Neural cell (in vitro differentiated cells): ENCODE measurements around the gene HNRNPA1L2. TPM values are rescaled to one million over a fixed set of nuclear protein-coding genes. Genes with fewer than 3 reads are reported as not detected.
A peak's percentile ranks its signal among the peaks of the same experiment; 100 is the strongest.

Source experiments
- H2AFZ ChIP-seq: fragments of 200-600, 300-800 bp; sonication (generic), shearing (Covaris generic); 2 replicates; pipeline ENCODE4 v1.6.0; 2014; ENCODE audit warnings: low read depth, mild to moderate bottlenecking, antibody characterized with exemption, low read length, moderate library complexity
- H3F3A ChIP-seq: fragments of 200-600 bp; shearing (Covaris generic); 2 replicates; pipeline ENCODE4 v1.6.1; 2016; ENCODE audit warnings: mild to moderate bottlenecking, moderate library complexity, mixed read lengths, antibody characterized with exemption, low read length; ENCODE audit not compliant: insufficient read depth, poor library complexity, severe bottlenecking
- H3K27ac ChIP-seq: fragments of 200-600, 300-800 bp; sonication (generic), shearing (Covaris generic); 2 replicates; pipeline ENCODE4 v1.5.1; 2014; ENCODE audit warnings: mild to moderate bottlenecking, low read length, moderate library complexity
- H3K27me3 ChIP-seq: fragments of 300-800, 200-600 bp; sonication (generic), shearing (Covaris generic); 2 replicates; pipeline ENCODE4 v1.6.0; 2014; ENCODE audit warnings: mild to moderate bottlenecking, low read depth, low read length, moderate library complexity; ENCODE audit not compliant: insufficient read depth
- H3K36me3 ChIP-seq: fragments of 300-800, 200-600 bp; sonication (generic), shearing (Covaris generic); 2 replicates; pipeline ENCODE4 v1.5.1; 2014; ENCODE audit warnings: mild to moderate bottlenecking, antibody characterized with exemption, low read length, moderate library complexity; ENCODE audit not compliant: insufficient read depth
- H3K4me2 ChIP-seq: fragments of 300-800, 200-600 bp; sonication (generic), shearing (Covaris generic); 2 replicates; pipeline ENCODE4 v1.6.0; 2014; ENCODE audit warnings: mild to moderate bottlenecking, low read length
- H3K4me3 ChIP-seq: fragments of 300-800, 200-600 bp; sonication (generic), shearing (Covaris generic); 2 replicates; pipeline ENCODE4 v1.5.1; 2014; ENCODE audit warnings: mild to moderate bottlenecking, low read length, moderate library complexity
- H3K79me2 ChIP-seq: fragments of 200-600 bp; shearing (Covaris generic); replicated peaks from 2 replicates; pipeline ENCODE4 v1.6.0; 2014; ENCODE audit warnings: mild to moderate bottlenecking, low read length, moderate library complexity; ENCODE audit not compliant: insufficient read depth
- H3K9ac ChIP-seq: fragments of 300-800, 200-600 bp; sonication (generic), shearing (Covaris generic); 2 replicates; pipeline ENCODE4 v1.6.1; 2016; ENCODE audit warnings: mild to moderate bottlenecking, low read length, mixed read lengths
- H3K9me2 ChIP-seq: fragments of 200-600 bp; shearing (Covaris generic); 2 replicates; pipeline ENCODE4 v1.6.1; 2016; ENCODE audit warnings: mild to moderate bottlenecking, low read length, mixed read lengths; ENCODE audit not compliant: insufficient read depth
- H3K9me3 ChIP-seq: fragments of 200-600, 300-800 bp; sonication (generic), shearing (Covaris generic); 2 replicates; pipeline ENCODE4 v1.6.1; 2016; ENCODE audit warnings: mild to moderate bottlenecking, mixed run types, low read length, moderate library complexity, mixed read lengths
- H4K20me1 ChIP-seq: fragments of 200-600 bp; shearing (Covaris generic); 2 replicates; pipeline ENCODE4 v1.6.1; 2016; ENCODE audit warnings: mild to moderate bottlenecking, mixed run types; ENCODE audit not compliant: insufficient read depth
- CTCF ChIP-seq: fragments of 450-650 bp; IDR thresholded peaks from 2 replicates; pipeline ENCODE4 v1.5.1; 2014; ENCODE audit warnings: antibody characterized with exemption, mild to moderate bottlenecking, moderate library complexity; ENCODE audit not compliant: poor library complexity, severe bottlenecking
- EP300 ChIP-seq: fragments of 450-650 bp; conservative IDR thresholded peaks from 2 replicates; pipeline ENCODE4 v1.6.1; 2014; ENCODE audit warnings: antibody characterized with exemption, mild to moderate bottlenecking, moderate library complexity; ENCODE audit not compliant: poor library complexity, severe bottlenecking
- EZH2 ChIP-seq: fragments of 200-600, 300-800 bp; shearing (Covaris generic), sonication (generic); IDR thresholded peaks from 2 replicates; pipeline ENCODE4 v1.6.1; 2014; ENCODE audit warnings: antibody characterized with exemption, low read length, borderline replicate concordance, mild to moderate bottlenecking; ENCODE audit not compliant: insufficient read depth, poor library complexity, severe bottlenecking
- MXI1 ChIP-seq: fragments of 450-650 bp; conservative IDR thresholded peaks from 2 replicates; pipeline ENCODE4 v1.6.1; 2014; ENCODE audit warnings: antibody characterized with exemption, mild to moderate bottlenecking; ENCODE audit not compliant: poor library complexity, severe bottlenecking
- POLR2AphosphoS5 ChIP-seq: IDR thresholded peaks from 2 replicates; pipeline ENCODE4 v1.6.1; 2012
- RAD21 ChIP-seq: fragments of 450-650 bp; conservative IDR thresholded peaks from 2 replicates; pipeline ENCODE4 v1.6.1; 2014; ENCODE audit warnings: antibody characterized with exemption, mild to moderate bottlenecking, moderate library complexity
- REST ChIP-seq: IDR thresholded peaks from 2 replicates; pipeline ENCODE4 v1.6.1; 2012; ENCODE audit warnings: borderline replicate concordance
- SMC3 ChIP-seq: fragments of 450-650 bp; conservative IDR thresholded peaks from 2 replicates; pipeline ENCODE4 v1.6.1; 2014; ENCODE audit warnings: antibody characterized with exemption, mild to moderate bottlenecking, moderate library complexity; ENCODE audit not compliant: poor library complexity
- TAF1 ChIP-seq: IDR thresholded peaks from 2 replicates; pipeline ENCODE4 v1.6.1; 2012; ENCODE audit warnings: low read depth
- polyA plus RNA-seq: library from polyadenylated mRNA; depleted of rRNA; stranded (reverse); fragments of >200 nt; gene quantifications from 2 replicates; pipeline ENCODE4 v1.2.3, GENCODE V29; 2014

HNRNPA1L2 gene
- polyA plus RNA-seq, 1 donor from 2014 or later, result 21.2 TPM

GRCh38 chr13:52651897-52652195 is 9.6 kb downstream of the HNRNPA1L2 start:
- TF ChIP-seq SMC3, result peak; percentile 34
- no peak for TF ChIP-seq CTCF
- TF ChIP-seq REST, result no peak
- TF ChIP-seq RAD21, result peak; percentile 50
- no peak for TF ChIP-seq POLR2AphosphoS5
- no peak for TF ChIP-seq MXI1
- no peak for TF ChIP-seq EZH2
- Histone ChIP-seq H3K9me3 (no peaks in the 10 kb centered on the region), H3K9ac (peak overlapping the region; percentile 91), H3K9me2 (no peaks in the 10 kb centered on the region), H3K36me3 (no peaks in the 10 kb centered on the region), H3F3A (peaks cover 12% of the 10 kb centered on the region), H2AFZ (peak overlapping the region; percentile 71), H3K27ac (peak overlapping the region; percentile 98), H3K4me3 (peak overlapping the region; percentile 87), H4K20me1 (no peaks in the 10 kb centered on the region), H3K79me2 (peaks cover 57% of the 10 kb centered on the region), H3K27me3 (no peaks in the 10 kb centered on the region), H3K4me2 (peak overlapping the region; percentile 95)

- H3K9me2 ChIP-seq, result no peaks in the 10 kb centered on the region
- H3K27me3 ChIP-seq, result no peaks in the 10 kb centered on the region
- peak within 1 kb of the TSS; percentile 84 for H2AFZ ChIP-seq
- peak within 1 kb of the TSS; percentile 95 for H3K4me2 ChIP-seq
- peak within 1 kb of the TSS; percentile 98 for H3K27ac ChIP-seq
- H3F3A ChIP-seq, result peaks cover 12% of the 10 kb centered on the region
- TF ChIP-seq RAD21 (peak; percentile 61), TAF1 (peak; percentile 93), SMC3 (peak; percentile 64), MXI1 (peak; percentile 76), POLR2AphosphoS5 (peak; percentile 92), EP300 (peak; percentile 76), EZH2 (no peak), REST (peak; percentile 89), CTCF (peak; percentile 92)
- H3K9ac ChIP-seq, result peak within 1 kb of the TSS; percentile 91
- no peaks in the 10 kb centered on the region for H3K9me3 ChIP-seq
- H3K79me2 ChIP-seq, result peaks cover 61% of the 10 kb centered on the region
- no peaks in the 10 kb centered on the region for H3K36me3 ChIP-seq
- H4K20me1 ChIP-seq, result no peaks in the 10 kb centered on the region
- peak within 1 kb of the TSS; percentile 87 for H3K4me3 ChIP-seq
Observed at GRCh38 chr13:52652196-52652979, 10.2 kb downstream of the HNRNPA1L2 start, which contains the start of gene SUGT1. Gene SUGT1, plus strand, starts transcription at chr13:52652836. Its CDS starts 85 bp downstream, at chr13:52652921.
